Measurements from ENCODE around the gene GRAMD2B.

The GRAMD2B gene

DNA sequence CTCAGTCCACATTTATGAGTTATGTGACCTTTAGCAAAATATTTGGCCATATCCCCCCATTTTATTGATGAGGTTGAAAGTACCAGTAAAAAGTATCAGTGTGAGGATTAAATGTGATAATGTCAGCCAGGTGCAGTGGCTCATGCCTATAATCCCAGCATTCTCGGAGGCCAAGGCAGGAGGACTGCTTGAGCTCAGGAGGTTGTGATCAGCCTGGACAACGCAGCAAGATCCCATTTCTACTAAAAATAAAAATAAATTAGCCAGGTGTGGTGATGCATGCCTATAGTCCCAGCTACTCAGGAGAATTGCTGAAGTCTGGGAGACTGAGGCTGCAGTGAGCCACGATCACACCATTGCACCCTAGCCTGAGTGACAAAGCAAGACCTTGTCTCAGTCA is 71.2 kb downstream of the GRAMD2B start:
- no peak for TF ChIP-seq CTCF (IDR thresholded peaks at IDR 0.05; ENCODE audit: unreplicated experiment in 3 of 3)
- Mint-ChIP-seq H3K4me3 (no peak overlapping the region), H3K4me1 (peaks cover 27% of the 10 kb centered on the region), H3K36me3 (ENCODE audit: low read depth) (peaks cover 29% of the 10 kb centered on the region), H3K27ac (peak overlapping the region in 1 of 3 experiments; percentile 35), H3K27me3 (ENCODE audit: low read depth) (no peaks in the 10 kb centered on the region), H3K9me3 (no peaks in the 10 kb centered on the region)

DNA sequence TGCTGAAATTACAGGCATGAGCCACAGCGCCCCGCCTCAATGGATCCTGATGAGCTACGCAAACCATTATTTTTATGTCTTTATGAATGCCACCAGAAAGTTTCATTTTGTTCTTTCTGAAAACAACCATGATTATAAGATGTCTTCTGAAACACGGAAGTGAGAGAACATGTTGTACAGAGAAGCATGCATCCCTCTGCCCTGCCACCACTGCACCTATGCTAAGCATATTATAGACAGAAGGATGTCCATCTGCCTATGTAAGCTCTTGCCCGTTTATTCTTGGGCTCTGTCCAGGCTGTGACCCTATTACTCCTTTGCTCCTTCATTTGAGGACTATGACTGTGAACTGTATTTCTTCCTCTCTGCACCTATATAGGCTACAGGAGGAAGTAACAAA is 74.3 kb downstream of the GRAMD2B start:
- Mint-ChIP-seq H3K27me3 (ENCODE audit: low read depth) (no peaks in the 10 kb centered on the region), H3K27ac (no peak overlapping the region), H3K4me3 (no peak overlapping the region), H3K9me3 (no peaks in the 10 kb centered on the region), H3K36me3 (ENCODE audit: low read depth) (peaks cover 7% of the 10 kb centered on the region), H3K4me1 (peaks cover 5% of the 10 kb centered on the region)
- no peak for TF ChIP-seq CTCF (IDR thresholded peaks at IDR 0.05; ENCODE audit: unreplicated experiment in 3 of 3)

DNA sequence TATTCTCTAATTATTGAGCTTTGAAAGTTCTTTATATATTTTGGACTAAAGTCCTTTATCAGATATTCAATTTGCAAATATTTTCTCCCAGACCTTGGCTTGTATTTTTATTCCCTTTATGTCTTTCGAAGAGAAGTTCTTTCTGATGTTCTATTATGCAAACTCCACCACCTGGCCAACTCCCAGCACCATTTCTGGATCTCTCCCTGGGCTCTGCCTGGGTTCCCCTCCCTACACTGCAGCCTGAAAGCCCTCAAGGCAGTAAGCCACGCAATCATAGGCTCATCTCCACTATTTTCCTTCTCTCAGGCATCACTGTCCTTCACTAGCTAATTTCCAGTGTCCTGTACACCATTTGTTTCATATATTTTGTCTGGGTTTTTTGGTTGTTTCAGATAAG is 76.1 kb downstream of the GRAMD2B start:
- no peak overlapping the region for H3K27ac Mint-ChIP-seq
- H3K9me3 Mint-ChIP-seq = no peaks in the 10 kb centered on the region
- TF ChIP-seq CTCF (IDR thresholded peaks at IDR 0.05; ENCODE audit: unreplicated experiment in 3 of 3) = no peak
- peaks cover 9% of the 10 kb centered on the region for H3K4me1 Mint-ChIP-seq
- no peaks in the 10 kb centered on the region for H3K36me3 Mint-ChIP-seq (ENCODE audit: low read depth)
- no peaks in the 10 kb centered on the region for H3K27me3 Mint-ChIP-seq (ENCODE audit: low read depth)
- no peak overlapping the region for H3K4me3 Mint-ChIP-seq

DNA sequence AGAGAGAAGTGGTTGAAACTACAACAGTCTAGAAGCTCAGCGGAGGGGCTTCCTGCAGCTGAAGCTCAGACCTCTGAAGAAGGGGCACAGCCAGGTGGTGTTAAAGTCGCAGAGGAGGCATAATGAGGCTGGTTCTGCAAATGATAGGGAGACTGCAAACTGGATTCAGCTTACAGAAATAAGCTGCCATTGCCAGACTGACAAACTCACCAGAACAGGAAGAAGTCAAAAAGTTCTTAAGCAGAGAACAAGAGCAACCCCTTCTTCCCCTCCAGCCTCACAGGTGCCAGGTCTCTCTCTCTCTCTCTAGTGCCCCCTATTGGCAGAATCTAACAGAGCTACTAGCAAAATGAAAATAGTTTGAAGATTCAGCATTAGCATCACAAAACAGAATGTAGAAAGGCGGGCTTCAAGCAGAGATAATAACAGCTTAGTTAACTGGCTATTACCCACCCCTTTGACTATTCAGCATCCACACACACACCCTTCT is 76.7 kb downstream of the GRAMD2B start:
- Mint-ChIP-seq H3K27ac (no peak overlapping the region), H3K36me3 (ENCODE audit: low read depth) (no peaks in the 10 kb centered on the region), H3K4me1 (peaks cover 11% of the 10 kb centered on the region), H3K27me3 (ENCODE audit: low read depth) (no peaks in the 10 kb centered on the region), H3K9me3 (no peaks in the 10 kb centered on the region), H3K4me3 (no peak overlapping the region)
- TF ChIP-seq CTCF (IDR thresholded peaks at IDR 0.05; ENCODE audit: unreplicated experiment in 3 of 3) = peak in 2 of 3 experiments; percentile 14 to 38

DNA sequence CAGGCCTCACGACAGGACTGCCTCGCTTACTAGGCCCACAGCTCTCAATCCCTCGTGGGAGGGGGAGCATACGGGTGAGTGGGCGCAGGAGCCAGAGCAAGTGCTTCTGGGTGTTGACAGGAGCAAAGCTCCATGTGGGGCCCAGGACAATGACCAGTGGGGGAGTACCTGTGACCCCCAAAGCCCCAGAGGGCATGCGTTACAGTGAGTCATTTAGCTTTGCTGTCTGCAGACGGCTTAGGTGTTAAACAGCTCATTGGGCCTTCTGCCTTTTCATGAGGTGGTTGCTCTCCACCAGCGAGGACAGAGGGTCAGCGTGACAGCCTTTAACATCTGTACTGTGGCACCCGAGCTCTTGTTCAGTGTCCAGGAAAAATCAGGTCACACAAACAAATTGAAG is 78.2 kb downstream of the GRAMD2B start:
- Mint-ChIP-seq H3K27ac (no peak overlapping the region), H3K9me3 (no peaks in the 10 kb centered on the region), H3K4me1 (peaks cover 11% of the 10 kb centered on the region), H3K4me3 (no peak overlapping the region), H3K27me3 (ENCODE audit: low read depth) (no peaks in the 10 kb centered on the region), H3K36me3 (ENCODE audit: low read depth) (no peaks in the 10 kb centered on the region)
- no peak for TF ChIP-seq CTCF (IDR thresholded peaks at IDR 0.05; ENCODE audit: unreplicated experiment in 3 of 3)

DNA sequence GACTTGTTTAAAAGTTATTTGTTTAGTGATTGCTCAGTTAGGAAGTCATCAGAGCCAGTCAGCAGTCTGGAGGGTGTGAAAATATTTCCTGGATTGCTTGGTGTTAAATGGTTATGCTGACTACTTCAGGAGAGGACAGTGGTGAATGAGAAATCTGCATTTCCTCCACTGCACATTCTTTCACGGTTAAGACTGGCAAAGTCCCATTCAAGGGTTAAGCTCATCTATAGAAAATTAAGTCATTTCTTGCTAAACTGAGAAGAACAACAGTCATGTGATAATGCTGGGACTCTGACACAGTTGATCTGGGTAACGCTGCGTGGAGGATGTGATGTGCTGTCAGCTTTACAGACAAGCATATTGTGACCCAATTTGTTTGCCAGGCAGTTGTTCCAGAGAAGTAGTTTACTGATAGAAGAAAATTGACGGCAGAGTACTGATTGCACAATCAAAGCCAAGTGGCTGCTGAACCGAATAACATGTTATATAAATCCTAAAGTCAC is 80.4 kb downstream of the GRAMD2B start:
- H3K9me3 Mint-ChIP-seq = peaks cover 2% of the 10 kb centered on the region
- H3K4me3 Mint-ChIP-seq = no peak overlapping the region
- H3K27ac Mint-ChIP-seq = peak overlapping the region in 1 of 3 experiments; percentile 62
- no peaks in the 10 kb centered on the region for H3K36me3 Mint-ChIP-seq (ENCODE audit: low read depth)
- TF ChIP-seq CTCF (IDR thresholded peaks at IDR 0.05; ENCODE audit: unreplicated experiment in 3 of 3) = no peak
- H3K4me1 Mint-ChIP-seq = peaks cover 11% of the 10 kb centered on the region
- H3K27me3 Mint-ChIP-seq (ENCODE audit: low read depth) = no peaks in the 10 kb centered on the region

Measured in nephron (organoid).